GM21717 (cell line): ENCODE measurements around the gene ITGB1.
"Not testable (repeated sequence)": the region's sequence is repeated elsewhere in the genome, so short reads cannot be mapped to it uniquely, and the experiment has no call there.

Experiments
- ATAC-seq: cut with Tn5 transposase; IDR thresholded peaks from one replicate; pipeline ENCODE4 v1.9.1; 2021; ENCODE audit warnings: mild to moderate bottlenecking, moderate library complexity; ENCODE audit not compliant: unreplicated experiment

Gene ITGB1

GRCh38 chr10:32958085-32959005 is at the start of gene ITGB1:
Gene ITGB1, minus strand, starts transcription at chr10:32958230. Its CDS starts 22,672 bp downstream, at chr10:32935558.
- ATAC-seq: peak; percentile 63

GRCh38 chr10:33006342-33006887 is 48.4 kb upstream of the ITGB1 start:
- no peak for ATAC-seq

GRCh38 chr10:33005322-33006301 is 47.6 kb upstream of the ITGB1 start:
- ATAC-seq: peak; percentile 79

- ATAC-seq: no peak
Measured at GRCh38 chr10:33001908-33002492, 44.0 kb upstream of the ITGB1 start.

GRCh38 chr10:32998060-32998581 is 40.1 kb upstream of the ITGB1 start:
- ATAC-seq: not testable (repeated sequence)

GRCh38 chr10:32995751-32996150 is 37.7 kb upstream of the ITGB1 start:
- peak; percentile 58 for ATAC-seq

GRCh38 chr10:32995066-32995622 is 37.1 kb upstream of the ITGB1 start:
- ATAC-seq: peak; percentile 14

- ATAC-seq: not testable (repeated sequence)
Measured at GRCh38 chr10:32994632-32995031, 36.6 kb upstream of the ITGB1 start.

GRCh38 chr10:32992310-32992709 is 34.3 kb upstream of the ITGB1 start:
- not testable (repeated sequence) for ATAC-seq

GRCh38 chr10:32990811-32991210 is 32.8 kb upstream of the ITGB1 start:
- ATAC-seq: no peak

GRCh38 chr10:32988604-32989003 is 30.6 kb upstream of the ITGB1 start:
- no peak for ATAC-seq

- no peak for ATAC-seq
Measured at GRCh38 chr10:32987172-32987571, 29.1 kb upstream of the ITGB1 start.

GRCh38 chr10:32985775-32986350 is 27.8 kb upstream of the ITGB1 start:
- no peak for ATAC-seq

- no peak for ATAC-seq
Measured at GRCh38 chr10:32985341-32985764, 27.3 kb upstream of the ITGB1 start.

- no peak for ATAC-seq
Measured at GRCh38 chr10:32984003-32984600, 26.1 kb upstream of the ITGB1 start.

GRCh38 chr10:32982911-32983909 is 25.2 kb upstream of the ITGB1 start:
- no peak for ATAC-seq

GRCh38 chr10:32982293-32982709 is 24.3 kb upstream of the ITGB1 start:
- no peak for ATAC-seq

GRCh38 chr10:32981760-32982159 is 23.7 kb upstream of the ITGB1 start:
- no peak for ATAC-seq
